SU-DHL-6 (cell line): Measurements from ENCODE around the gene C5orf22.

Experiments used
- CTCF ChIP-seq: fragments of 200-600 bp; sonication (generic); IDR thresholded peaks from one replicate; pipeline ENCODE4 v1.5.1; 2017; ENCODE audit warnings: antibody characterized with exemption, mild to moderate bottlenecking, low read length, moderate library complexity; ENCODE audit not compliant: insufficient read depth, poor library complexity, severe bottlenecking
- EZH2phosphoT487 ChIP-seq: fragments of 200-600 bp; sonication (generic), shearing (Covaris generic); conservative IDR thresholded peaks from 2 replicates; pipeline ENCODE4 v1.6.1; 2018; ENCODE audit warnings: mild to moderate bottlenecking, antibody characterized with exemption, low read length, moderate library complexity, mixed read lengths

GRCh38 chr5:31593665-31594064 lies 61.6 kb downstream of the C5orf22 start:
- no peak for TF ChIP-seq CTCF
- TF ChIP-seq EZH2phosphoT487 = no peak
